GM18517 (cell line): ENCODE results near the gene MICAL2.

Experiments used
- ATAC-seq: cut with Tn5 transposase; IDR thresholded peaks from one replicate; pipeline ENCODE4 v1.9.1; 2021; ENCODE audit warnings: mild to moderate bottlenecking, moderate library complexity; ENCODE audit not compliant: unreplicated experiment

The MICAL2 gene

GRCh38 chr11:12221051-12221535 lies 110.7 kb downstream of the MICAL2 start:
- ATAC-seq = no peak

GRCh38 chr11:12222055-12222792 lies 111.8 kb downstream of the MICAL2 start:
- no peak for ATAC-seq

DNA sequence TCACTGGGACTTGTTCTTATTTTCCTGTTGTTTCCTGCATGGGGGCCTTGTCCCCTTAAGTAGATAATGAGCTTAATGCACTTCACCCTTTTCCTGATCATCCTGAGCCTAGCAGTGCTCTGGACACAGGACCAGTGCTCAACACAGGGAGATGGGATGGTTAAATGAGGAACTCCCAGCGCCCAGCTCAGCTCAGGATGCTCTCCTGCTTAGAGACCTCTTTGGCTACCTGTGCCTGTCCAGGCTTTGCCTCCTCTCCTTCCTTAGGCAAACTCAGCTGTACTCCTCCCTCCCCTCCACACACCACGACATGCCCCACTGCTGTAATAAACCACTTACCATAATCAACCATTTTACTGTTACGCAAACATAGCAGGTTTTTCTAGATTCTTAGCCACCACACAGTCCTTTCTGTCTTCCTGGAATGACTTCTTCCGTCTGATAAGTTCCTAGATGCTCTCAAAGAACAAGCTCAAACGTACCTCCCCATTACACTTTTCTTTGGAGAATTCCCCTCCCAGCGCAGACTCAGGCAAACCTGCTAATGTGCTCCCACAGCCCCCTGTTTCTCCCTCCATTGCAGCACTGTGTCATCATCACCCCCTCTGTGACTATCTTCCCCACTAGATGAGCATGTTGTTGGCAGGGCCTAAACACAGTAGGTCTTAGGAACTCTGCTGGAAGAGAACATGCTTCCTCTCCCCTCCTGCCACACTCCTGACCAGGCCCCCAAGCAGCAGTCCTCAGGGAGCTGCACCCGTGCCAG lies 113.6 kb downstream of the MICAL2 start:
- peak; percentile 6 for ATAC-seq

DNA sequence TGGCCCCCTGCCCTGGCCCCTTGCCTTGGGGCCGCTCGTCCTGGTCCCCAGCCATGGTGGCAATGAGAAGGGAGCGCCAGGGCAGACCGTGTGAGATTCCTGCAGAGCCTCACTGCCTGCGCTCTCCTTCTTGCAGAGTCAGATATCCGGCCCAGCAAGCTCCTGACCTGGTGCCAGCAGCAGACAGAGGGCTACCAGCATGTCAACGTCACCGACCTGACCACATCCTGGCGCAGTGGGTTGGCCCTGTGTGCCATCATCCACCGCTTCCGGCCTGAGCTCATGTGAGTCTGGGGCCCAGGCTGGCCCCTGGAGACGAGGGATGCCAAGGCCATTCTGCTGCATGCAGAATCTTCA lies 114.1 kb downstream of the MICAL2 start:
- ATAC-seq = peak; percentile 98

DNA sequence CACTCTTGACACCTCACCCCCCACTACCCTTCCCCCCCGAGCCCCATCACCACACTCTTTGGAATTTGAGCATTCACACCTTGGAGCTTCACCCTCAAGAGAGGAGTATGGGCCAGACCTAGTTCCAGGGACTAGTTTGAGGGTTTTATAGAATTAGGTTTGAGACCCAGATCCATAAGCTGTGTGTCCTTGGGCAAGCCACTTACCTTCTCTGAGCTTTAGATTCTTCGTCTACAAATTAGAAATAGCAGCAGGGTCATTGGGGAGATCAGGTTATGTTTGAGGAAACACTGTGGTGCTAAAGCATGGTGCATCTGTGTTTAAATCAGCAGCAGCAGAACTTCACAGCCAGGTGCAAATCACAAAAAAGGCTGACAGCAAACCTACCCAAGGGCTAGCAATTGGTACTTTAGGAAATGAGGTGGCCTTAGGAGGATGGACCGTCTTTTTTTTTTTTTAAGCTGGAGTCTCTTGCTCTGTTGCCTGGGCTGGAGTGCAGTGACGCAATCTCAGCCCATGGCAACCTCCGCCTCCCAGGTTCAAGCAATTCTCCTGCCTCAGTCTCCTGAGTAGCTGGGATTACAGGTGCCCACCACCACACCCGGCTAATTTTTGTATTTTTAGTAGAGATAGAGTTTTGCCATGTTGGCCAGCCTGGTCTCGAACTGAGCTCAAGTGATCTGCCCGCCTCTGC lies 114.8 kb downstream of the MICAL2 start:
- ATAC-seq = no peak

DNA sequence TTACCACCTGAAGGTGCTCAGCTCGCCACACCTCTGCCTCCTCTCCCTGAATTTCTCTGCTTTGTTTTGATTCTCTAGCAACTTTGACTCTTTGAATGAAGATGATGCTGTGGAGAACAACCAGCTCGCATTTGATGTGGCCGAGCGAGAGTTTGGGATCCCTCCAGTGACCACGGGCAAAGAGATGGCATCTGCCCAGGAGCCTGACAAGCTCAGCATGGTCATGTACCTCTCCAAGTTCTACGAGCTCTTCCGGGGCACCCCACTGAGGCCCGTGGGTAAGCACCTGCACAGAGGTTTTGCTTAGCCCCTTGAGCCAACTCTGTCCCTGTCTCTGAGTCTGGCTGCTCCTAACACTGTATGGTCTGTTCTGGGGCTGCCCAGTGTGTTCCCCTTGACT lies 115.7 kb downstream of the MICAL2 start:
- no peak for ATAC-seq

GRCh38 chr11:12229450-12230229 lies 119.2 kb downstream of the MICAL2 start:
- no peak for ATAC-seq

DNA sequence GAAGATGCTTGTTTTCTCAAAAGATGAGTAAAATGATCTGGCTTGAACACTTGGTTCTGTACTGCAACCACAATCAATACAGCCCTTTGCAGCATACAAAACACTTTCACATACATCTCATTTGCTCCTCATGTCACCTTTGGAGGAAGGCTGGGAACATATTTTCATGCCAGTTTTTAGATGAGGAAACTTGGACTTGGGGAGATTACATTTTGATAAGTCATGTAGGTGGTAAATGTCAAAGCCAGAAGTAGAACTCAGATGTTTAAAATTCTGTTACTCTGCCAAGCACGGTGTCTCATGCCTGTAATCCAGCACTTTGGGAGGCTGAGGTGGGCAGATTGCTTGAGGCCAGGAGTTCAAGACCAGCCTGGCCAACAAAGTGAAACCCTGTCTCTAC lies 121.8 kb downstream of the MICAL2 start:
- ATAC-seq = no peak

DNA sequence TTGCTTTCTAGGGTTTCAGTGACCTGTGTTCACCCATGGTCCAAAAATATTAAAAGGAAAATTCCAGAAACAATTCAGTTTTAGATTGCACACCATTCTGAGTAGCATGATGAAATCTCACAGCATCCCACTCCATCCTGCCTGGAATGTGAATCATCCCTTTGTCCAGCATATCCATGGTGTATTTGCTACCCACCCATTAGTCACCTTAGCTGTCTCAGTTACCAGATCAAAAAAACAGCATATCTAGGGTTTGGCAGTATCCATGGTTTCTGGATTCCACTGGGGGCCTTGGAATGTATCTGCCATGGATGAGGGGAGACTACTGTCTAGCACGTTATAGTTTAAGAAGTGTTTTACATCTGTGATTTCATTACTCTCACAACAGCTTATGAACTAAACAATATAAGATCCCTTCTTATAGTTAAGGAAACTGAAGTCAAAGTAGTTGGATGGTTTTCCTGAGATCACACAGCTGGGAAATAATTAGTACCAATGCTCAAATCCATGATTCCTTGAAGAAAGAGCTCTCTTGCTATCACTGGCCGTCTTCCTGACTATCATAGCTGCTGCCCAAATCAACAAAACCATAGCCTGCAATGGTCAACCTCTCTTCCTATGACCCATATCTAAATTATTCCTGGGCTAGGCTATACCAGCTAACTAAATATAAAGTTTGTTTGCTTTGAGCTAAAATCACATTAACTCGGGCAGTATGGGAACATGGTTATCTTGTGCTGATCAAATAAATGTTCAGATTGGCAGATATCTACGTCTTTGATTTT lies 122.6 kb downstream of the MICAL2 start:
- ATAC-seq = no peak

- ATAC-seq = no peak
Observed at GRCh38 chr11:12233602-12233925, 123.2 kb downstream of the MICAL2 start.

- ATAC-seq = no peak
Observed at GRCh38 chr11:12234221-12234620, 123.8 kb downstream of the MICAL2 start.

DNA sequence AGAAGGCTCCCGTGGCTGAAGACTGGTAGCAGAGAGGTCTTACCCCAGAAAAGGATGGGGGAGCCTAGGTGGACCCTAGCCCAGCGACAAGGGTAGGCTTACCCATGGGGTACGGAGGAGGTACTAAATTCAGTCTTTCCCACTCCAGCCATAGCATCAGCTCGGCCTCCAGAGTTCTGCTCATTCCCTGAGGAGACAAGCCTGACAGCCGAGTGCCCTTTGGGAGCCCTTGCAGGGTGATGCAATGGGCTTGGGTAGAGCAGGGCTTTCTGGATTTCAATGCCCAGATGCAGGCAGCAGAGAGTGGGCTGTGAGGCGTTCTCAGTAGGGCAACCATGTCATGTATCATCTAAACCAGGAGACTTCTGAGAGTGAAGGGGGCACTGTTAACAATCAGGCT lies 124.7 kb downstream of the MICAL2 start:
- no peak for ATAC-seq

DNA sequence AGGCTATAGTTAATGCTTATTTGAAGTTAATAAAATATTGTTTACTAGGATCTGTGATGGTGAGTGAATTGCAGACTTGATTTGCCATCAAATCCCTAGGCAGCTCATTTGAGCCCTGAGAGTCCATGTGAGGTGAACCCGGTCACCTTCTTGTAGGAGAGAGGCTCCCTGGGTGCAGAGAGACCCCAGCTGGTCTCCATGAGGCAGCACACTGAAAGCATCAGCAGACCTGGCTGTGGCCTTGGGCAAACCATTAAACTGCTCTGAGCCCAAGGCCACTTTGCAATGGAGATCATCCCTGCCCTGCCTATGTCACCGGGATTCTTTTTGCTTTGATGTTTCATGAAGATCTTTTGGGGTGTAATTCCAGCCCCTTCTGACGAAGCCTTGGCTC lies 125.2 kb downstream of the MICAL2 start:
- ATAC-seq = no peak

DNA sequence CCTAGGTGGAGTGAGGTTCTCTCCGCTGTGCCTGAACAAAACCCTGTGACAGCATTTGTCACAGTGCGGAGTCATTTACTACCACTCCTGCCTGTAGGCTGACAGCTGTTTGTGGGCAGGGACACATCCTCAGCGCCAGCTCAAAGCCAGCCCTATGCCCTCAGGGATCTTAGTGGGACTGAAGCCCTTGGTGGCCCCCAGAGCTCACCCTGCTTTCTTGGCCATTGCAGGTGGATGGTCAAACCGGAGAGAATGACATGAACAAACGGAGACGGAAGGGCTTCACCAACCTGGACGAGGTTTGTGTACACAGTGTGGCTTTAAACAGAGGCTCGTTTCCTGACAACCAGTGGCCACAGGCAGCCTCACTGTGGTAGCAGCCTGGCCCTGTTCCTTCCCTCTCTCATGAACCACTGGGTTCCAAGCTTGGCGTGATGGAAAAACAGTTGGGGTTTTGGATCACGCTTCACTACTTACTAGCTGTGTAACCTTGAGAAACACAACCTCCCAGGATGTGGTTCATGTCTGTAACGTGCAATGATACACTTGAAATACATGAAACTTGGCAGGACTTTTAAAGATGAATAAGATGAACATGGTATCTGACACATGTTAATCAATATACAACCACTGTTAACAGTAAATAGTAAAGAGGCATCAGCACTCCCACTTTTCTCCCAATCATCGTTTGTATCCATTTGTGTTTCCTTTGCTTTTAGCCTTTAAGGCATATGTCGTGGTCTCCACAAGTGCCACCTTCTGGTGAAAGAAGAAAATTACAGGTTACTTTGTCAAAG lies 125.8 kb downstream of the MICAL2 start:
- peak; percentile 57 for ATAC-seq

- ATAC-seq = no peak
Observed at GRCh38 chr11:12236744-12237101, 126.3 kb downstream of the MICAL2 start.

DNA sequence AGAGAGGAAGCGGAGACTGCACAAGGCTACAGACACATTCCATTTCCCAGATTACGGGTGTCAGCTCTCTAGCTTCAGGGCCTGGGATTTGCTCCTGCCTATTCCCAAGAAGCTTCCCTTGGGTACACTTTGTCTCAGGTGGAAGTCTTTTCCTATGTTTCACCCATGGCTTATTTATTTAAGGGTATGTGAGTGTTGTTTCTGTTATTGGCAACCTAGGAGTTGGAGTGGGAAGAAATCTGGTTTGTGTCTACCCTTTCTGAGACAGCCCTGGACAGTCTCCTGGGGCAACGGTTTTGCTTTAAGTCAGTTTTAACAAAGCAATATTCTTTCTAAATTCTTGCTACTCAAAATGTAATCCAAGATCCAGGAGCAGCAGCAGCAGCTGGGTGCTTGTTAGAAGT lies 127.0 kb downstream of the MICAL2 start:
- ATAC-seq = no peak

GRCh38 chr11:12238420-12238819 lies 128.0 kb downstream of the MICAL2 start:
- ATAC-seq = no peak

GRCh38 chr11:12239396-12239795 lies 129.0 kb downstream of the MICAL2 start:
- no peak for ATAC-seq

GRCh38 chr11:12239804-12240371 lies 129.5 kb downstream of the MICAL2 start:
- no peak for ATAC-seq
